GM10248 (cell line): Measurements from ENCODE around the gene TCF12.

Experiments used
- CTCF ChIA-PET: fragments of 300-600 bp; sonication (Branson Sonifier 250); formaldehyde crosslinking; extraction: SDS; loops from one replicate; lab custom pipeline; 2021; ENCODE audit warnings: antibody characterized with exemption; lab: Yijun Ruan, JAX
- POLR2A ChIA-PET: fragments of 350-650 bp; sonication (Branson Sonifier 250); formaldehyde crosslinking; extraction: SDS; loops from one replicate; lab custom pipeline; 2020; ENCODE audit warnings: antibody characterized with exemption; lab: Yijun Ruan, JAX
- DNase-seq: peaks from one replicate; pipeline ENCODE4 v3.0.0; 2012; ENCODE audit errors: extremely low spot score
- CTCF ChIP-seq: IDR thresholded peaks from 2 replicates; pipeline ENCODE4 v1.5.1; 2012; ENCODE audit warnings: mild to moderate bottlenecking, low read depth; ENCODE audit errors: extremely low read depth, missing control alignments, control extremely low read depth

TCF12 gene

GRCh38 chr15:57319226-57319918 lies 400.9 kb downstream of the TCF12 start:
- no peak for DNase-seq
- ChIA-PET POLR2A (no interaction called here), CTCF (interaction anchor here (1.3 kb wide), 1 partner anchor 13 kb away, joined by 3 read pairs; no protein-coding TSS in a partner anchor)
- no peak for TF ChIP-seq CTCF

DNA sequence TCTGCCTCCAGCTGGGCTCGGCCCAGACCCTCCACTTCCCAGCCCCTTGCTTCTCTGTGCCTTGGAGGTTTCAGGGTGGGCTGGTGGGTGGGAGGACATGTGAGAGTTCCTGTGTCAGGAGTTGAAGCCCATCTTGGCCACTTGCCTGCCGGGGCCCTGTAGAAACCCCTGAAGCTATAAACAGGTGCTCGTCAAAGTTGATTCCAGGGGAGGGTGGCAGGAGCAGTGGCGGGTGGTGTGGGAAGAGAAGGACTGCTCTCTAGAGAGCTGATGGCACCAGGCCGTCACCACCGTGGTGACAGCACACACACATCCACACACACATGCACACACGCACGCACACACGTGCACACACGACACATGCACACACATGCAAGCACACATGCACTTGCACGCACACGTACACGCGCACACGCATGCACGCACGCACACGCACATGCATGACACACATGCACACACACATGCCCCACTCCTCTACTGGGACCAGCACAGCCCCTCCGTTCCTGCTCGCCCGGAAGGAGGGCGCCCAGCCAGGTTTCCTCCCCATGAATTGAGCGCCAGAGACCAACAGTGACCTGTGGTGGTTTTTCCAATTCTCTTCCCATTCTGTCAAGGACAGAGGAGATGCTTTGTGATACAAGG lies 401.6 kb downstream of the TCF12 start:
- no peak for DNase-seq
- no peak for TF ChIP-seq CTCF
- POLR2A ChIA-PET, result no interaction called here
- CTCF ChIA-PET, result interaction anchor here (1.3 kb wide), 1 partner anchor 14 kb away, joined by 3 read pairs; no protein-coding TSS in a partner anchor

DNA sequence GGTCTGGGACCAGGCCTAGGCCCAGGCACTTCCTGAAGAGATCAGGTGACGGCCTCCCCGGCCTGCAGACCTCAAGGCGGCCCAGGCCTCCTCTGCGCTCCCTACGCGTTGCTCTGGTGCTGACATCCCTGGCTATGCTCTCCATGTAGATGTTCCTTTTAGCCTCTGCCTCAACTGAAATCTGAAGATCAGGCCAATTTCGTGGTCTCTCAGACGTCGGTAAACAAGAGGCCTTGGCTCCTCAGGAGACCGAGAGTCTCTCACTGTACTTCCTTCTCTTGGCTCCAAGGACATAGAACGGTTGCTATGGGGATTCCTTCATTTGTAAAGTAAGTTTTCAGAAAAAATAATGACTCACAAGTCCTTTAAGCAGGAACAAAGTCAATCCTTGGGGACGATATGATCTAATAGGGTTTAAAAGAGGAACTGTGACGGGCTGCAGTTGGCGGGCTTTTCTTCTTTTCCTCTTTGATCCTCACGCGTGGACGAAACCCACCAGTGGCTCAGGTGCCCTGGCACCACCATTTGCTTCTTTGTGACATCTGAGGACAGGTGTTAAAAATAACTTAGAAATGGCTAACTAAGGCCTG lies 402.3 kb downstream of the TCF12 start:
- ChIA-PET POLR2A (no interaction called here), CTCF (no interaction called here)
- no peak for DNase-seq
- no peak for TF ChIP-seq CTCF

GRCh38 chr15:57321485-57321884 lies 403.0 kb downstream of the TCF12 start:
- no peak for DNase-seq
- TF ChIP-seq CTCF, result no peak
- ChIA-PET CTCF (interaction anchor here (1.0 to 1.3 kb wide), 3 partner anchors 10 to 76 kb away, joined by 3 read pairs; no protein-coding TSS in a partner anchor), POLR2A (no interaction called here)

- ChIA-PET POLR2A (no interaction called here), CTCF (interaction anchor here (1.0 to 1.3 kb wide), 3 partner anchors 11 to 77 kb away, joined by 3 read pairs; no protein-coding TSS in a partner anchor)
- no peak for DNase-seq
- TF ChIP-seq CTCF, result no peak
Observed at GRCh38 chr15:57321973-57322601, 403.6 kb downstream of the TCF12 start.

GRCh38 chr15:57322602-57323250 lies 404.3 kb downstream of the TCF12 start:
- no peak for DNase-seq
- TF ChIP-seq CTCF, result no peak
- ChIA-PET CTCF (interaction anchor here (1.0 to 1.3 kb wide), 3 partner anchors 11 to 177 kb away, joined by 3 read pairs; no protein-coding TSS in a partner anchor), POLR2A (no interaction called here)
